ENCODE results near the gene PAIP2.

The PAIP2 gene

GRCh38 chr5:139394654-139395566, 53.3 kb downstream of the PAIP2 start, which contains the start of gene PROB1:
PROB1 (minus strand) TSS chr5:139395104; CDS start chr5:139395081, 23 bp downstream.
- TF ChIP-seq POLR2AphosphoS5 (IDR thresholded peaks at IDR 0.05; ENCODE audit: low read depth, low read length) (no peak), SIN3A (IDR thresholded peaks at IDR 0.05; ENCODE audit: borderline replicate concordance, insufficient read depth, low read length) (no peak), REST (IDR thresholded peaks at IDR 0.05; ENCODE audit: insufficient read depth in 1 of 2, low read depth in 2 of 2, low read length in 2 of 2) (no peak), TAF1 (IDR thresholded peaks at IDR 0.05; ENCODE audit: borderline replicate concordance, insufficient read depth, low read length) (no peak), FOXP2 (optimal IDR thresholded peaks at IDR 0.05; ENCODE audit: borderline replicate concordance, extremely low read depth, extremely low read length, insufficient read depth) (no peak)

GRCh38 chr5:139395844-139396640, 54.4 kb downstream of the PAIP2 start:
- TF ChIP-seq TAF1 (IDR thresholded peaks at IDR 0.05; ENCODE audit: borderline replicate concordance, insufficient read depth, low read length) (no peak), SIN3A (IDR thresholded peaks at IDR 0.05; ENCODE audit: borderline replicate concordance, insufficient read depth, low read length) (no peak)

- TF ChIP-seq REST (IDR thresholded peaks at IDR 0.05; ENCODE audit: insufficient read depth in 1 of 2, low read depth in 2 of 2, low read length in 2 of 2), result no peak
- TF ChIP-seq SIN3A (IDR thresholded peaks at IDR 0.05; ENCODE audit: borderline replicate concordance, insufficient read depth, low read length), result no peak
- no peak for TF ChIP-seq FOXP2 (optimal IDR thresholded peaks at IDR 0.05; ENCODE audit: borderline replicate concordance, extremely low read depth, extremely low read length, insufficient read depth)
- TF ChIP-seq POLR2AphosphoS5 (IDR thresholded peaks at IDR 0.05; ENCODE audit: low read depth, low read length), result no peak
Measured at GRCh38 chr5:139396691-139397090, 55.0 kb downstream of the PAIP2 start.

GRCh38 chr5:139397921-139398320, 56.3 kb downstream of the PAIP2 start:
- TF ChIP-seq POLR2AphosphoS5 (IDR thresholded peaks at IDR 0.05; ENCODE audit: low read depth, low read length), result no peak
- TF ChIP-seq TAF1 (IDR thresholded peaks at IDR 0.05; ENCODE audit: borderline replicate concordance, insufficient read depth, low read length), result no peak
- no peak for TF ChIP-seq SIN3A (IDR thresholded peaks at IDR 0.05; ENCODE audit: borderline replicate concordance, insufficient read depth, low read length)
- TF ChIP-seq REST (IDR thresholded peaks at IDR 0.05; ENCODE audit: insufficient read depth in 1 of 2, low read depth in 2 of 2, low read length in 2 of 2), result no peak
- TF ChIP-seq FOXP2 (optimal IDR thresholded peaks at IDR 0.05; ENCODE audit: borderline replicate concordance, extremely low read depth, extremely low read length, insufficient read depth), result no peak

GRCh38 chr5:139399501-139400121, 58.0 kb downstream of the PAIP2 start:
- TF ChIP-seq POLR2AphosphoS5 (IDR thresholded peaks at IDR 0.05; ENCODE audit: low read depth, low read length), result no peak
- TF ChIP-seq FOXP2 (optimal IDR thresholded peaks at IDR 0.05; ENCODE audit: borderline replicate concordance, extremely low read depth, extremely low read length, insufficient read depth), result no peak
- TF ChIP-seq REST (IDR thresholded peaks at IDR 0.05; ENCODE audit: insufficient read depth in 1 of 2, low read depth in 2 of 2, low read length in 2 of 2), result no peak
- TF ChIP-seq SIN3A (IDR thresholded peaks at IDR 0.05; ENCODE audit: borderline replicate concordance, insufficient read depth, low read length), result no peak
- no peak for TF ChIP-seq TAF1 (IDR thresholded peaks at IDR 0.05; ENCODE audit: borderline replicate concordance, insufficient read depth, low read length)
